ENCODE measurements around the gene TRMT5. TPM values are rescaled to one million over a fixed set of nuclear protein-coding genes. Genes with fewer than 3 reads are reported as not detected.

The TRMT5 gene
- total and polyA plus RNA-seq, 10 donors: 3.3 to 11.4 (median 5.9) TPM

DNA sequence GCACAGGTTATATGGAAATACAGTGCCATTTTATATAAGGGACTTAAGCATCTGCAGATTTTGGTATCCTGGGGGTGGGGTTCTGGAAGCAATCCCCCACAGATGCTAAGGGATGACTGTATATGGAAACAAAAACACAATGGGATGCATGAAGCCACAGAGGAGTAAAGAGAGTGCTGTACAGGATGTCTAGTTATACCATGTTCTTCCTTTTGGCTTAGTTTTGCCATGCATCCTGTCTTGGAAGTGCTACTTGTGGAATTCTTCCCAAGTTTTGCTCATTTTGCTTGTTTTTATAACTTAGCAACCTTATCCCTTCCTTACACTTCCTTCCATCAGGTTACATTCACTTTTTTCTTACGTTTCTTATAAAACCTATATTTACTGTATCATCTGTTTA lies 55.6 kb downstream of the TRMT5 start:
- H3K27ac ChIP-seq: no peak overlapping the region
- WGBS, 5 donors: 90 to 98% (median 93%) methylated on average over 1 of the region's 1 CpG
- TF ChIP-seq POLR2A (IDR thresholded peaks at IDR 0.05) (no peak), POLR2AphosphoS5 (IDR thresholded peaks at IDR 0.05) (no peak), CTCF (IDR thresholded peaks at IDR 0.05 in 8 of 11, conservative IDR thresholded peaks at IDR 0.05 in 3 of 11) (no peak)
- H3K27me3 ChIP-seq (replicated peaks in 1 of 7): no peaks in the 10 kb centered on the region
- DNase-seq: no peak
- H3K4me1 ChIP-seq: no peaks in the 10 kb centered on the region
- intact Hi-C loops (cut with DNase I; ENCODE audit: low total_unique reads): no loop called here
- no peak overlapping the region for H3K4me3 ChIP-seq
- no peaks in the 10 kb centered on the region for H3K9me3 ChIP-seq
- H3K36me3 ChIP-seq: no peaks in the 10 kb centered on the region

GRCh38 chr14:60922050-60922449 lies 58.8 kb downstream of the TRMT5 start:
- 95 to 98% (median 97%) methylated on average over 2 of the region's 2 CpGs for WGBS, 5 donors
- no peak overlapping the region for H3K27ac ChIP-seq
- intact Hi-C loops (cut with DNase I; ENCODE audit: low total_unique reads): no loop called here
- H3K4me1 ChIP-seq: no peaks in the 10 kb centered on the region
- H3K36me3 ChIP-seq: peaks cover 0 to 12% (median 0%) of the 10 kb centered on the region in 6 donors
- no peak for DNase-seq
- no peaks in the 10 kb centered on the region for H3K9me3 ChIP-seq
- no peaks in the 10 kb centered on the region for H3K27me3 ChIP-seq (replicated peaks in 1 of 7)
- TF ChIP-seq POLR2A (IDR thresholded peaks at IDR 0.05): no peak
- no peak for TF ChIP-seq CTCF (IDR thresholded peaks at IDR 0.05 in 8 of 11, conservative IDR thresholded peaks at IDR 0.05 in 3 of 11)
- no peak overlapping the region for H3K4me3 ChIP-seq

Small RNAs within 50 kb of the gene (small RNA-seq; reads per million reads assigned to genes)
- 0 reads per million in 4 donors for gene RNU6-398P

Other genes with a start within 250 kb of the TRMT5 start
- 10 to 100 TPM; 20.4 to 34.3 (median 27.5) TPM for gene MNAT1, start 246.3 kb downstream of the TRMT5 start, total RNA-seq
- 10 to 100 TPM; 11.9 to 13.8 (median 13.3) TPM for gene MNAT1, start 246.3 kb downstream of the TRMT5 start, polyA plus RNA-seq
- gene SLC38A6, start 166 bp upstream of the TRMT5 start, total RNA-seq: 10 to 100 TPM; 14.0 to 34.2 (median 18.5) TPM
- 10 to 100 TPM in 2 of 3 donors, 1 to 10 TPM in 1; 9.5 to 14.0 (median 10.9) TPM for gene SLC38A6, start 166 bp upstream of the TRMT5 start, polyA plus RNA-seq